ENCODE data around the gene ARG2. TPM values are rescaled to one million over a fixed set of nuclear protein-coding genes. Genes with fewer than 3 reads are reported as not detected.
"Not testable (repeated sequence)": the region's sequence is repeated elsewhere in the genome, so short reads cannot be mapped to it uniquely, and the experiment has no call there.

Gene ARG2
- total RNA-seq, 1 donor from 2014 or later = 78.7 TPM

- Mint-ChIP-seq H3K36me3 (ENCODE audit: unreplicated experiment) (peaks cover 9% of the 10 kb centered on the region), H3K4me1 (ENCODE audit: low read depth, unreplicated experiment) (peaks cover 17% of the 10 kb centered on the region), H3K9me3 (ENCODE audit: unreplicated experiment) (peaks cover 9% of the 10 kb centered on the region), H3K27ac (ENCODE audit: unreplicated experiment) (no peak overlapping the region), H3K4me3 (ENCODE audit: unreplicated experiment) (peak overlapping the region; percentile 65), H3K27me3 (ENCODE audit: unreplicated experiment) (peaks cover 6% of the 10 kb centered on the region)
- DNase-seq = no peak
- no peak for TF ChIP-seq CTCF (IDR thresholded peaks at IDR 0.05; ENCODE audit: partially characterized antibody, unreplicated experiment)
Observed at GRCh38 chr14:67622675-67623074, 3.0 kb downstream of the ARG2 start.

GRCh38 chr14:67623114-67623513, 3.4 kb downstream of the ARG2 start:
- peak overlapping the region; percentile 65 for H3K4me3 Mint-ChIP-seq (ENCODE audit: unreplicated experiment)
- H3K9me3 Mint-ChIP-seq (ENCODE audit: unreplicated experiment) = peaks cover 9% of the 10 kb centered on the region
- H3K36me3 Mint-ChIP-seq (ENCODE audit: unreplicated experiment) = peaks cover 9% of the 10 kb centered on the region
- no peak for DNase-seq
- H3K4me1 Mint-ChIP-seq (ENCODE audit: low read depth, unreplicated experiment) = peaks cover 17% of the 10 kb centered on the region
- TF ChIP-seq CTCF (IDR thresholded peaks at IDR 0.05; ENCODE audit: partially characterized antibody, unreplicated experiment) = no peak
- H3K27ac Mint-ChIP-seq (ENCODE audit: unreplicated experiment) = no peak overlapping the region
- peaks cover 6% of the 10 kb centered on the region for H3K27me3 Mint-ChIP-seq (ENCODE audit: unreplicated experiment)

- H3K4me3 Mint-ChIP-seq (ENCODE audit: unreplicated experiment); H3K27ac Mint-ChIP-seq (ENCODE audit: unreplicated experiment); H3K27me3 Mint-ChIP-seq (ENCODE audit: unreplicated experiment); H3K9me3 Mint-ChIP-seq (ENCODE audit: unreplicated experiment); DNase-seq; H3K36me3 Mint-ChIP-seq (ENCODE audit: unreplicated experiment): not testable (repeated sequence)
- H3K4me1 Mint-ChIP-seq (ENCODE audit: low read depth, unreplicated experiment) = peaks cover 21% of the 10 kb centered on the region
Observed at GRCh38 chr14:67626131-67626530, 6.4 kb downstream of the ARG2 start.

GRCh38 chr14:67627519-67627918, 7.8 kb downstream of the ARG2 start:
- TF ChIP-seq CTCF (IDR thresholded peaks at IDR 0.05; ENCODE audit: partially characterized antibody, unreplicated experiment) = no peak
- peaks cover 4% of the 10 kb centered on the region for H3K9me3 Mint-ChIP-seq (ENCODE audit: unreplicated experiment)
- H3K4me3 Mint-ChIP-seq (ENCODE audit: unreplicated experiment) = no peak overlapping the region
- DNase-seq = no peak
- no peak overlapping the region for H3K27ac Mint-ChIP-seq (ENCODE audit: unreplicated experiment)
- H3K27me3 Mint-ChIP-seq (ENCODE audit: unreplicated experiment) = peaks cover 3% of the 10 kb centered on the region
- H3K4me1 Mint-ChIP-seq (ENCODE audit: low read depth, unreplicated experiment) = peaks cover 17% of the 10 kb centered on the region
- H3K36me3 Mint-ChIP-seq (ENCODE audit: unreplicated experiment) = peaks cover 11% of the 10 kb centered on the region

- no peak for TF ChIP-seq CTCF (IDR thresholded peaks at IDR 0.05; ENCODE audit: partially characterized antibody, unreplicated experiment)
- H3K9me3 Mint-ChIP-seq (ENCODE audit: unreplicated experiment) = peaks cover 3% of the 10 kb centered on the region
- peaks cover 3% of the 10 kb centered on the region for H3K27me3 Mint-ChIP-seq (ENCODE audit: unreplicated experiment)
- DNase-seq = no peak
- no peak overlapping the region for H3K4me3 Mint-ChIP-seq (ENCODE audit: unreplicated experiment)
- H3K36me3 Mint-ChIP-seq (ENCODE audit: unreplicated experiment) = peaks cover 5% of the 10 kb centered on the region
- H3K27ac Mint-ChIP-seq (ENCODE audit: unreplicated experiment) = peak overlapping the region; percentile 34
- H3K4me1 Mint-ChIP-seq (ENCODE audit: low read depth, unreplicated experiment) = peaks cover 11% of the 10 kb centered on the region
Observed at GRCh38 chr14:67630186-67630585, 10.5 kb downstream of the ARG2 start.

- no peak overlapping the region for H3K4me3 Mint-ChIP-seq (ENCODE audit: unreplicated experiment)
- H3K9me3 Mint-ChIP-seq (ENCODE audit: unreplicated experiment) = peaks cover 2% of the 10 kb centered on the region
- no peak for TF ChIP-seq CTCF (IDR thresholded peaks at IDR 0.05; ENCODE audit: partially characterized antibody, unreplicated experiment)
- no peak overlapping the region for H3K27ac Mint-ChIP-seq (ENCODE audit: unreplicated experiment)
- DNase-seq = no peak
- H3K27me3 Mint-ChIP-seq (ENCODE audit: unreplicated experiment) = peaks cover 3% of the 10 kb centered on the region
- peaks cover 5% of the 10 kb centered on the region for H3K36me3 Mint-ChIP-seq (ENCODE audit: unreplicated experiment)
- peaks cover 11% of the 10 kb centered on the region for H3K4me1 Mint-ChIP-seq (ENCODE audit: low read depth, unreplicated experiment)
Observed at GRCh38 chr14:67630938-67631337, 11.2 kb downstream of the ARG2 start.
